ENCODE data around the gene CPEB1. TPM values are rescaled to one million over a fixed set of nuclear protein-coding genes. Genes with fewer than 3 reads are reported as not detected.

CPEB1 gene
- total RNA-seq, 6 experiments from 2014 or later, result not detected

GRCh38 chr15:82570721-82571508 lies 76.2 kb downstream of the CPEB1 start:
- H3K36me3 ChIP-seq, result no peaks in the 10 kb centered on the region
- H3K4me1 ChIP-seq, result no peaks in the 10 kb centered on the region
- DNase-seq (no peak), ATAC-seq (no peak)
- H3K4me3 ChIP-seq, result no peak overlapping the region
- no peaks in the 10 kb centered on the region for H3K27me3 ChIP-seq
- intact Hi-C loops (cut with DNase I), result no loop called here
- H3K27ac ChIP-seq, result no peak overlapping the region
- 24% methylated on average over 4 of the region's 7 CpGs for WGBS (ENCODE audit: insufficient coverage, low coverage, low lambda C conversion rate, missing lambda C conversion rate)
- no peaks in the 10 kb centered on the region for H3K9me3 ChIP-seq
- TF ChIP-seq CTCF (IDR thresholded peaks at IDR 0.05), result no peak
- TF ChIP-seq POLR2A (IDR thresholded peaks at IDR 0.05), result no peak

GRCh38 chr15:82569834-82570233 lies 77.3 kb downstream of the CPEB1 start:
- H3K4me1 ChIP-seq, result no peaks in the 10 kb centered on the region
- 65% methylated on average over 2 of the region's 4 CpGs for WGBS (ENCODE audit: insufficient coverage, low coverage, low lambda C conversion rate, missing lambda C conversion rate)
- intact Hi-C loops (cut with DNase I), result no loop called here
- H3K27me3 ChIP-seq, result no peaks in the 10 kb centered on the region
- DNase-seq, result no peak
- ATAC-seq, result no peak
- no peaks in the 10 kb centered on the region for H3K36me3 ChIP-seq
- TF ChIP-seq POLR2A (IDR thresholded peaks at IDR 0.05) (no peak), CTCF (IDR thresholded peaks at IDR 0.05) (no peak)
- no peaks in the 10 kb centered on the region for H3K9me3 ChIP-seq
- H3K4me3 ChIP-seq, result no peak overlapping the region
- H3K27ac ChIP-seq, result no peak overlapping the region

GRCh38 chr15:82568986-82569385 lies 78.2 kb downstream of the CPEB1 start:
- DNase-seq (no peak), ATAC-seq (no peak)
- Histone ChIP-seq H3K36me3 (no peaks in the 10 kb centered on the region), H3K27me3 (no peaks in the 10 kb centered on the region), H3K27ac (no peak overlapping the region), H3K9me3 (no peaks in the 10 kb centered on the region), H3K4me3 (no peak overlapping the region), H3K4me1 (no peaks in the 10 kb centered on the region)
- TF ChIP-seq CTCF (IDR thresholded peaks at IDR 0.05) (no peak), POLR2A (IDR thresholded peaks at IDR 0.05) (no peak)
- 65% methylated on average over 5 of the region's 5 CpGs for WGBS (ENCODE audit: insufficient coverage, low coverage, low lambda C conversion rate, missing lambda C conversion rate)
- intact Hi-C loops (cut with DNase I), result no loop called here

GRCh38 chr15:82567661-82568060 lies 79.5 kb downstream of the CPEB1 start:
- H3K4me3 ChIP-seq, result no peak overlapping the region
- intact Hi-C loops (cut with DNase I), result no loop called here
- no peaks in the 10 kb centered on the region for H3K27me3 ChIP-seq
- 45% methylated on average over 2 of the region's 2 CpGs for WGBS (ENCODE audit: insufficient coverage, low coverage, low lambda C conversion rate, missing lambda C conversion rate)
- no peak overlapping the region for H3K27ac ChIP-seq
- H3K9me3 ChIP-seq, result no peaks in the 10 kb centered on the region
- ATAC-seq (no peak), DNase-seq (no peak)
- TF ChIP-seq CTCF (IDR thresholded peaks at IDR 0.05) (no peak), POLR2A (IDR thresholded peaks at IDR 0.05) (no peak)
- no peaks in the 10 kb centered on the region for H3K36me3 ChIP-seq
- no peaks in the 10 kb centered on the region for H3K4me1 ChIP-seq
